ENCODE measurements around the gene CLK3.

- no peak for TF ChIP-seq CTCF (IDR thresholded peaks at IDR 0.05)
- TF ChIP-seq EZH2 (IDR thresholded peaks at IDR 0.05; ENCODE audit: borderline replicate concordance, insufficient read depth, low read depth, low read length, poor library complexity, severe bottlenecking), result no peak
These were observed 45.9 kb upstream of the CLK3 start for GRCh38 chr15:74569731-74570070.
